Hypothalamus (tissue), 51 donors: Measurements from ENCODE around the gene ARMC9.
"Not testable (repeated sequence)": the region's sequence is repeated elsewhere in the genome, so short reads cannot be mapped to it uniquely, and the experiment has no call there.

Experiments used
- DNase-seq, 51 donors: peaks; one replicate each; lab custom pipeline; 2025; lab: John Stamatoyannopoulos, UW

The ARMC9 gene

DNA sequence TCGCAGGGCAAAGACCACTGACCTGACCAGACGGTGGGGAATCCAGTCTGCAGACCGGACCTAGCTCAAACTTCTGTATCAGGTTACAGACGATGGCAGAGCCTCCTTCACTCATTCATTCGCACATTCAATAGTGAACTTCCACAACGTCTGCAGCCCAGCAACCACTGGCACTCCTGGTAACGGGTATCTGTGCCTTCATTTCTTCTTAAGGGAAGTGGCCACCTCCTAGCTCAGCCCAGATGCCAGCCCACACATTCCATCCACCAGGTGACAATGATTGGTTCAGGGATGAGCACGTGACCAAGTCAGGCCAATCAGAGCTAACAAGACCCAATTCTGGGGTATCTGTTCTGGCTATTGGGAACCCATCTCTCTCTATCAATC lies 15.9 kb upstream of the ARMC9 start:
- DNase-seq = no peak

DNA sequence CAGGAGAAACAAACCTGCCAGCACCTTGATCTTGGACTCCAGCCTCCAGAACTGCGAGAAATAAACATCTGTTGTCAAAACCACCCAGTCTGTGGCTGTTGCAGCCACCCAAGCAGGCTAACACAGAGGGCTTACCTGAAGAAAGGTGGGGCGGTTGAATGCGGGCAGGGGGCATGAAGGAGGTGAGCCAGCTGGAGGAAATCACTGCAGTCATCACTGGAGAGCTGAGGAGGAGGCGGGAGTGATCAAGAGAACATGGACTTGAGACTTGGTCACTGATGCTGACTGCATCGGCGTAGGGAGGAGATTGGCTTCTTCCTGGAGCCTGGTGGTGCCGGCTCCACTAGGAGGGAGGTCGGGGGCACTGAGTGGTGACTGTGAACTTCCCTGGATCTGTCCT lies 14.6 kb upstream of the ARMC9 start:
- no peak for DNase-seq

DNA sequence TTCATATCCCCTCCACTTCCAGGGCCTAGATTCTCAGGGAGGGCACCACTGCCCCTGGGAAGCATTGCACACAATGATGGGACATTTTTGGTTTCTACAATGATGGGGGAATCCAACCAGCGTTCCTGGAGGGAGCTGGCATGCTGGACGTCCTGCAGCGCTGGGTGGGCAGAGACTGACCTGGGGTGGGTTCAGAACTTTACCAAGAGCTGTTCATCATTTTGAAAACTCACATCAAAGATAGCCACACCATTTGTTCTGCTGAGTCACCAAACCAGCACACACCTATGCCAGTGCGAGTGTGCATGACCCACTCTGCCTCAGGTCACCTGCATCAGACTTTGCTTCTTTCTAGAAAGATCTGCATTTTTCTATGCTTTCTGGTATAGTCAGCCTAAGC lies 14.1 kb upstream of the ARMC9 start:
- no peak for DNase-seq

DNA sequence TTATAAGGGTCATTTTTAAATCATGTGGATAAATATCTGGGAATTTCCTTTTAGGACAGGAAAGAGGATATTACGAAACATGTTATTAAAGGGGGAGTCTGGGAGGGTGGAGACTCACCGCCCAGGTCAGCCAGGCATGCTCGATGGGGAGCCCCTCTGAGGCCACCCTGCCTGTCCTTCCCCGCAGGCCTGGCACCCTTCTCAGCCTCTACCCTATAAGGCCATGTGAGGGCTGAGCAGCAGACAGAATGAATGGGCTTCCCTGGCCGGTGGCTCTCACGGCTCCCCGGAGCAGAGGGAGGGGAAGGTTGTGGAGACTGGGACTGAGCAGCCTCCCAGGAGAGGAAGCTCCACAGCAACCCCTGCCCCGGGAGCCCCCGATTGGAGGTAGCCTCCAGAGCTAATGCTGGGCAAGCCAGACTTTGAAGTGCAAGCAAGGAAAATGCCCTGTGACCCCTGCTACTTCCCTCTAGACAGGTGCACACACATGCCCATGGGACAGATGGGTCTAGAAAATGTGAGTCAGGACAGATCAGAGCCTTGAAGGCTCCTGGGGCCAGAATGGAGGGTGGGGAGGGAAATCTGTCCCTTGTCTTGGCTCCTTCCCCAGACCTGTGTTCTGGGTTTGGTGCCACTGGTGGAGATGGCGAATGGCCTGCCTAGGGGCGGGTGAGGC lies 13.2 kb upstream of the ARMC9 start:
- no peak for DNase-seq

DNA sequence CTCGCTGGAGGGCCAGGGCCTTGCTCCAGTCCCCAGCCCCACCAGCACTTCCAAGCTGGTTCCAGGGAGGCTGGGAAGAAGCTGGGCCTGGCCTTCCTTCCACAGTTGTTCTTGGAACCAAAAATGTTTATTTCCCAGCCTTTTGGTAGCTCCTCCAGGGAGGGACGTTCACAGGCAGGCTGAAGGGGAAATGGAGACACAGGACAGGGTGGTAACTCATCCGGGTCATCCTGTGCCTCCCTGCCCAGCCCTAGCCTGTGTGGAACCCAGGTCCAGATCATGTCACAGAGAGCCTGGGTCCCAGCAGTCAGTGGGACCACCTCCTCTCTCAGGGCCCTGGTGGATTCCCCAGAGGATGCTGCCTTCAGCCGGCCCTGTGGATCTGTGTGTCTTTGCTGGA lies 12.5 kb upstream of the ARMC9 start:
- no peak for DNase-seq

DNA sequence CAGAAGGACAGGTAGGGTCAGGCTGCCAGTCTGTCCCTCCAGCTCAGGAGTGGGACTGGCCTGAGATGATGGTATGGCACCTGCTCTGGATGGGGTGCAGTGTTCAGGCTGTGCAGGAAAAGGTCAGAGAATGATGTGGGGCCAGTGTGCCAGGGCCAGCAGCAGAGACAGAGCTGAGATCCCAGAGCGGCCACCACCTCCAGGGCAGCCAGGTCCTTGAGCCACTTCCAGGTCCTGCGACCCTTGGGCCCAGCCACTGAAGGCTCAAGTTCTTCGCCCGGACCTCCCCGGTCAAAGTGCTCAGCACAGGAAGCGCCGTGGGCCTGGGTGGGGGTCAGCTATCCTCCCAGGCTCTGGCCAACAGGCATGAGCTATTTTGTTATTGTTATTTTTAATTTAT lies 12.1 kb upstream of the ARMC9 start:
- DNase-seq = no peak

DNA sequence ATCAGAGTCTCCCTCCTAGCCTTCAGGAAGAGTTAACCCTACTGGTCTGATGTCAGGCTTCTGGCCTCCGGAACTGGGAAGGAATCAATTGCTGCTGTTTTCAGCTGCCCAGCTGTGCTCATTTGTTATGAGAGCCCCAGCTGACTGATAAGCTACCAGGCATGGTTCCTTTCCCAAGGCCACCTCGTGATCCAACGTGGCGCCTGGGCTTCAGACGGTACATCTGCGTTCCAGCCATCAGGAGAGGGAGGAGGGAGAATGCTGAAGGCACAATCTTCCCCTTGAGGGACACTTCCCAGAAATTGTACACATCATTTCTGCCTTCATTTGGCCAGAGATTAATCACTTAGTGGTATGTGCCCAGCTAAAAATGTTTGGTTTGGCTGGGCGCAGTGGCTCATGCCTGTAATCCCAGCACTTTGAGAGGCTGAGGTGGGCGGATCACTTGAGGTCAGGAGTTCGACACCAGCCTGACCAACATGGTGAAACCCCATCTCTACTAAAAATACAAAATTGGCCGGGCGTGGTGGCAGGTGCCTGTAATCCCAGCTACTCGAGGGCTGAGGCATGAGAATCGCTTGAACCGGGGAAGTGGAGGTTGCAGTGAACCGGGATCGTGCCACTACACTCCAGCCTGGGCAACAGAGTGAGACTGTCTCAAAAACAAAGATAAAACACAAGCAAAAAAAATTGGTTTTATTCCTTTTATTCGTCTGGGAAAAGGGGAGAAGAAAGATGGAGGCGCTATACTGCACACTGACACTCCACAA lies 10.5 kb upstream of the ARMC9 start:
- DNase-seq = no peak

DNA sequence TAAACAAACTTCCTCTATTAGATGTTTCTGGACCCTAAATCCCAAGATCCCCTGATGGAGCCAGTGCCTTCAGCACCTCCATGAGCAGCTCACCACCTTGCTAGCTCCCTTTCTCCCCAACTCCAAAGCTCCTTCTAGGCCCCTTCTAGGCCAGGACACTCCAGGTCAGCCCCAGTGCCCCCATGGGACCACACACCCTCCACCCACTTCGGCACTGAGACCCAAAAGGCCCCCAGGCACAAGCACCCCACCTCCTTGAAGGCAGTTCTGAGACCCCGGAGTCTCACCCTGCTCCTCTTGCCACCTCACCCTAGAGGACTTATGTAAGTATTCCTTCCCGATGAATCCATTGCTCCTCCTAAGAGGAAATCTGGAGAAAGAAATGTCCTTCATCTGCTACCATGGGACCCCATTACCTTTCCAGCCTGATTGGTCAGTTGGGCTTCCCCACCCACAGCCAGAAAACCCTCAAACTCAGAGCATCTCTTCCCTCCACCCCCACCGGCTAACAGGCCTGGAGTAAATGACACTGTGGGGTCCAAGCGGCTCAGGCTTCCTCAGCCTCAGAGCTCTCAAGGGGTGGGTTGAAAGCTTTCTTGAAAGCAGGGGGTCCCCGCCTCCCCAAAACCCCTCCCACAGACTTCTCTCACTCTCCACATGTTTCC lies 9.8 kb upstream of the ARMC9 start:
- no peak for DNase-seq

DNA sequence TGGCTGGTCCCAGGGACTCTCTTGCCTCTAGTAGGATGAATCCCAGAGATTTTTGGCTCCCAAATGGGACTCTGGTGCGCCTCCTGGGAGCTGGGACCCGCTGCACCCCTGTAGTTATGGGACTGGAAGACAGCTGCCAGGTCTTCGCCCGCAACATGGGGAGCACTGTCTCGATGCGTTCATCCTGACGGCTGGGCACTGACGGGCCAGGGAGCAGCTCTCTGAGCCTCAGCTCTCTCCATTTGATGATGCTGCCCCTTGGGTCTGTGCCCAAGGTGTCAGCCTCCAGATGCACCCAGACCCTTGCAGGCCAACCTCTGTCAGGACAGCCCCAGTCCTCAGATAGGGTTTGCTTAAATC lies 9.3 kb upstream of the ARMC9 start:
- no peak for DNase-seq

DNA sequence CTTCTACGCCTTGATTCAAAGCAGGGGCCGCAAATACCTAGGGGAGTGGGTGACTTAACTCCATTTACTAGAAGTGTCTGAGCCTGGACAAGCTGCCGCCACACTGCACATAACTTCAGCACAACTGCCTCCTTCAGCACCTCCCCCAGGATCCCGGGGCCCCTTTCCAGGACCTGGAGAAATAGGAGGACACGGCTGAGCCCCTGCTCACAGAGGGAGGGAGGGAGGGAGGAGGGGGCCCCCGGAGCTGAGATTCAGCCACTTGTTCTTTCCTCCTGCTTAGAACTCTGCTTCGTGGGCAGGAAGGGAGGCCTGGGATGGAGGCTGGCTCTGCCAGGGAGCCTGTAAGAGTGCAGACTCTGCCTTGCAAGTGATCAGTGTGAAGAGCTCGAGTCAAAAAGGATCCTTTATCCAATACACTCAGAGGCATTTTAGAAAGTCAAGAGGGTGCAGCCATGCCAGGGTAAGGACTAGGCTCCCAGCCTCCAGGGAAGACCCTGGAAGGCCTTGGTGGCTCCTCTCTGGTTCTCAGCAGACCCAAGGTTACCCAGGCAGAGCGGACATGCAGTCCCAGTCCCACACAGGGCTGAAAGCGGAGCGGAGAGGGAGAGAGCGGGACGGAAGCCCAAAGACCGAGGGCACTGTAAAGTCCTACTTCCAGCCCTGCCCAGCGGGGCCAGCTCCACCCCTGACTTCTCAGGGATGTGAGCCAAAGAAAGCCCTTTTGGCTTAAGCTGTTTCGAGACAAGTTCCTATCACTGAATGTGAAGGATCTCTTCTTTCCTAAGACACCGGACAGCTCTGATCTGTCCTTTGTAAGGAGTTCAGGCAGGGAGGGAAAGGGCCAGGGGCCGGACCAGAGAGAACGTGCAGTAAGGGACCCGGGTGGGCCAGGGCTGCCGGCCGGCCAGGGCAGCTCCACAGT lies 8.6 kb upstream of the ARMC9 start:
- peak in 9 of 51 donors; percentile 9 to 62 (median 36) for DNase-seq

DNA sequence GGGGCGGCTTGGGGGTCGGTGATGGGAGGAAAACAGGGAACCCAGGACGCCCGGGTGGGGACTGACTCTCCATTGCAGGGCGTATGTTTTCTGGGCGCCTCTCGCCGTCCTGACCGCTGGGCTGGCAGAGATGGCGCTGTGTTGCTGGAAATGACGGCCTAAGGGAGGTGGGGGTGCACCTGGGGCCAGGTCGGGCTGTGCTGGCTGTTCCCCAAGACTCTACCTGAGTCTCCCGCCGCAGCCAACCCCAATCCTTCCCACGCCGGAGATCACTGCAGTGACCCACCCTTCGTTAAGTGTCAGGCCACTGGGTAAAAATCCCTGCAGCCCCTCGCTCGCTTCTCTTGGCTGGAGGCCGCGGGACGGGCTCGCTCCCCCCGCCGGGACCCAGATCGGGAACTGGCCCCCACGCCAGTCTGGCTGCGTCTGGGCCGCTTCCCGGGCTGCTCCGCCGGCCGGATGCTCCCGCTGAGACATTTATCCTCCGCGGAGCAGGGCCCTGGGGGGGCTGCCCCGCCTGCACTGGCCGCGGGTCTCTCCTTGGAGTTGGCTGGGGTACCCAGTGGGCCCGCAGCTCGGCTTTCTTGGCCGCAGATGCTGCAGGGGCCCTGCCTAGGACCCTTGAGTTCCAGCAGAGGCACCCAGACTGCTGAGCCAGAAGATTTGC lies 7.8 kb upstream of the ARMC9 start:
- peak in 33 of 51 donors; percentile 18 to 85 (median 43) for DNase-seq

DNA sequence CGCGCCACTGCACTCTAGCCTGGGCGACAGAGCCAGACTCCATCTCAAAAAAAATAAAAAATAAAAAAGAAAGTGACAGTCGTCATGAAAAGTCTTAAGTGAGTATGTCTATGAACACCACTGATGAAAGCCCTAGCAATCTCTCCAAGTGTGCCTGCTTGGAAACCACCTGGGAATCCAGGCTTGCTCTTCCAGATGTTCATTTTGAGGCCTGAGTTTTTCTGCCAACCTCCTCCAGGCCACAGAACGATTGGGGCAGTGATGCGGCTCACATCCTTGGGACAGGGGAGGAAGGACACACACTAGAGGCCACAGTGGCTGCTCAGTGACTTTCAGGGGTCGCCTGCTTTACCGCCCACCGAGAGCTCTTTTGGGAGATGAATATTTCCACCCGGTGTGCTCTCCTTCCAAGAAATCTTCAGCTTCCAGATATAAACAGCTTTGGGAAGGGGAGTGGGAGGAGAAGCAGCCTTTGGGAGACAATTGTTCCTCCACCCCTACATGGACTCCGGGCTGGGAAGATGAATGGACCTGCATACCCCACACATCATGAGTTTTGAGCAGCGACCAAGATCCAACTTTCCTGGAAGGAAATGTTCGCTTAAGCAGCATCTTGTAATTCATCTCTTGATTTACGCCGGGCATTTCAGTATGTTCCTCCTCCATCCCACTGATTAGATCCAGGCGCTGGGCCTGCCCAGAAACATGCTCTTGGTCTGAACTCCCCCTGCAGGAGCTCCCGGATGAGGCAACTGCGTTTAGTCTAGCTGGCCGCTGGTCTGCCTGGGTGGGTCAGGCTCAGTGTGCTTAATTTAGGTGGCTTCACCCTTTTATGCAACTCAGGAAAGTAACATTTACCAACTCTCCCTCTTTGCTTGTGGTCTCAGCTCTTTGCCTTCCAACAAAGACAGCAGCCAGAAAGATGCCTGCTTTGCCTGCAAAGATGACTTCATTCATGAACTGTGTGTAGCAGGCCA lies 6.2 kb upstream of the ARMC9 start:
- DNase-seq = peak in 3 of 51 donors; percentile 3 to 19 (median 5)

DNA sequence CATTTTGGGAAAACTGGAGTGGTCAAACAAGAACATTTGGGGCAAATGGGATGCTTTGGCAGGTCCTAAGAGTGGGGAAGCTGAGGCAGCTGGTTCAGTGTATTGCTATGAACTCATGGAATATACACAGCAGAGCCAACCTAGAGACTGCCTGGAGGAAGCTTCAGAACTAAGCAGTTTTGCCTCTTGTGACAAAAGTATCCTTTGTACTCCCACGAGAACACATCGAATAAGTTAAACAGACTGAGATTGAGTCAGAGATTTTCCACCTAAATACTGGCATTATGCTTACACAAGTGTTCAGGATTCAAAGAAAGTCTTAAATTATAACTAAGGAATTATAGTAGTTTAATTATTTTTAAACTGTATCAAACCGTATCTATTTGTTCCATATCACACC lies 5.2 kb upstream of the ARMC9 start:
- no peak for DNase-seq

DNA sequence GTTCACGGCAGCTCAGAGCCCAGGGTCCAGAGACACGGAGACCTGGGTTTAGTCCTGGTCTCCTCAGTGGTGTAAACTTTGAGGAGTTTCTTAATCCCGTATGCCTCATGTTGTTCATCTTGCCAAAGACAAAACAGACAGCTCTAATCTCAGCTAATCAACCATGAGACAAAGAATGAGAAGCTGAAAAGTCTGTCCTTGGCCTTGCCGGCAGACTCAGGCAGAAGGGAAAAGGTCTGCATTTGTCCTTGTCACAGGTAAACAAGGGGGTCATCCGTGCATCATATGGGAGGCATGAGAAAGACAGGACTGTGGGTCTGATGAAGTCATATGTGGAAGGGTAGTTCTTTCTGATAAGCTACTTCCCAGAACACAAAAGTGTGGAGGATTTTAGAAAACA lies 1.8 kb upstream of the ARMC9 start:
- no peak for DNase-seq

DNA sequence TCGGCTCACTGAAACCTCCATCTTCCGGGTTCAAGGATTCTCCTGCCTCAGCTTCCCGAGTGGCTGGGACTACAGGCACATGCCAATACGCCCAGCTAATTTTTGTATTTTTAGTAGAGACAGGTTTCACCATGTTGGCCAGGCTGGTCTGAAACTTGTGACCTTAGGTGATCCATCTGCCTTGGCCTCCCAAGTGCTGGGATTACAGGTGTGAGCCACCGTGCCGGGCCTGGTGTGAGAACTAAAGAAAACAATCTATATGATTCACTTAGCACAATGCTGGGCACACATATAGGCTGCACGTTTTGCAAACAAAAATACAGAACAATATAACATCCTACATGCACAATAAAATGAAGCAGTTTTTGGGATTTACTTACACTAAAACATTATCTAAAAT lies 1.2 kb upstream of the ARMC9 start:
- not testable (repeated sequence) for DNase-seq

DNA sequence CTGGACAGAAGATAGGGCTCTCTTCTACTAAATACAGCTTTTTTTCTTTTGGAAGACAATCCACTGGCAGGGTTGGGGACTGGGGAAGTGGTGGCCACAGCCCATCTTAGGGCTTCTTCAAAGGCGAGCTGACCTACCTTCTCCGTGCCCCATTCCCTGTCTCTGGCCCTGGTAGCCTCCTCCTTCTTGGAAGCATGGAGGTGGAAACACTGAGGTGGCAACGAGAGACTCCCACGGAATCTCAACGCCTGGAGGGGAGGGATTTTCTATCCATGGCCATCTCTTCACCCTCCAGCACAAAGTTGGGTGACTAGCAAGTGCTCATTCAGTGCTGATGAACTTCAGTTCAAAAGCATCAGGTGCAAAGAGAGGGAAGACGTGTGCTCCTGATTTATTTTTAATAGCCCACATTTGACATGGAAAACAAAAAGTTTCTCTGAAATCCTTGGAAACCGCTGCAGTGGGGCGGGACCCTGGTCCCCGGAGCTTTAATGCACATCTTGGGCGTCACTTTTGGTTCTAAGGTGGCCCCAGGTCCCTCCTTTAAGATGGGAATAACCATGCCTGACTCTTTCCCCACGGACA lies 633 bp upstream of the ARMC9 start:
- DNase-seq = no peak

DNA sequence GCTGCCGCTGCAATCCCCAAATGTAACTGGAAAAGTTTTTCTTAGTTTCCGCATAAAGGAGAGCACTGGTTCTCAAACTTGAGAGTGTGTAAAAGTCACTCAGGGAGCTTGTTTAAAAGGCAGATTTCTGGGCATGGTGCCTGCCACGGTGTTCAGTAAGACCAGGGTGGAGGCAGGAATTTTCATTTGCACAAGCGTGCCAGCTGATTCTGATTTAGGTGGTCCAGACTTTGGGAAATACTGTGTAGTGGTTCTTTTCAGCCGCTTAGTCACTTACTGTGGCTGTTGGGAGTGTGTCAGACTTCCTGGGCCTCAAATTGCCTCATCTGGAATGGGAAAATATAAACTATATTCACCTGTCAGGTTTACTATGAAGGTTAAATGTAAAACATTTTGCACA lies 788 bp downstream of the ARMC9 start:
- no peak for DNase-seq

DNA sequence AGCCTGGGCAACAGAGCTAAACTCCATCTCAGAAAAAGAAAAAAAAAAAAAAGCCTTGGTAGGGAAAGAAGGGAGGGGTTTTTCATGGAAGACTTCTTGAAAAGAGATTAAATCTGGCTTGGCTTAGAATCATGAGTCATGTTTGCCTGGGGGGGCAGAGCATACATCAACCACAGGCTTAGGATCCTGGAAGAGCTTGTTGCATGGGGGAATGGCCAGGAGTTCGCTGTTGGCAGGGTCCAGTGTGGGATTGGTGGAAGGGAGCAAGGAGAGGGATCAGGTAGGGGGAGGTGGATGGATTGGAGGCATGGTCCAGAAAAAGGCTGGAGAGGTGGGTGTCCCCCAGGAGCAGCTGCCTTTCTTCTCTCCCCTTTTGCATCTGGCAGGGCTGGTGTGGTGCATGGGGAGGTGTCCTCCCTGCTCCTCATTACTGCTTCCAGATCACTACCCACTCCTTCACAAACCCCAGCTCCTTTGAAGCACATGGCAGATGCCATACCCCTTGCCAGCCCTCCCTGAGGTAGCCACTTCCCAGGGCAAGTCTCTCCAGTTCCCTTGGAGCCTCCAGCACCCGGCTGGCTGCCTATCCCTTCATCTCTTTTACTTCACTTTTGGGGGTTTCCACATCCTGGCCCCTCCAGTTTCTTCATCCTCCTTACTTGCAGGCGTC lies 2.5 kb downstream of the ARMC9 start:
- no peak for DNase-seq
